HepG2 (cell line): ENCODE results near the gene PPP2R2D. TPM values are rescaled to one million over a fixed set of nuclear protein-coding genes. Genes with fewer than 3 reads are reported as not detected.

ENCODE experiments used
- ELF3 ChIP-seq: IDR thresholded peaks from 2 replicates; pipeline ENCODE4 v1.6.1; 2016; ENCODE audit warnings: missing genetic modification reagents, missing compliant biosample characterization
- GATAD2A ChIP-seq: IDR thresholded peaks from 2 replicates; pipeline ENCODE4 v1.6.1; 2016
- HNF1A ChIP-seq, 2 experiments: sonication (generic) in 1 of 2; formaldehyde crosslinking in 1 of 2; IDR thresholded peaks; 2 replicates each; pipeline versions ENCODE4 v1.4.0 to v1.6.1; 2016 to 2020; ENCODE audit warnings: borderline replicate concordance in 1 of 2, low read depth in 1 of 2, mild to moderate bottlenecking in 1 of 2, missing genetic modification reagents in 1 of 2
- RBFOX2 ChIP-seq: fragments of 200-400 bp; formaldehyde crosslinking; IDR thresholded peaks from 2 replicates; pipeline ENCODE4 v1.6.1; 2017; ENCODE audit warnings: low read depth, mild to moderate bottlenecking, low read length
- SIN3A ChIP-seq: IDR thresholded peaks from 2 replicates; pipeline ENCODE4 v1.6.1; 2011; ENCODE audit warnings: low read depth, mild to moderate bottlenecking, control low read depth, low read length, borderline replicate concordance
- SOX5 ChIP-seq: IDR thresholded peaks from 2 replicates; pipeline ENCODE4 v1.6.1; 2016; ENCODE audit warnings: borderline replicate concordance
- TAF15 ChIP-seq: fragments of 200-400 bp; formaldehyde crosslinking; IDR thresholded peaks from one replicate; pipeline ENCODE4 v1.6.1; 2018; ENCODE audit warnings: mild to moderate bottlenecking, low read depth, low read length; ENCODE audit not compliant: poor library complexity, severe bottlenecking
- ZNF337 ChIP-seq: sonication (generic); formaldehyde crosslinking; IDR thresholded peaks from 2 replicates; pipeline ENCODE4 v1.5.1; 2020; ENCODE audit warnings: missing genetic modification reagents, low read depth, mild to moderate bottlenecking, borderline replicate concordance
- ZNF564 ChIP-seq: sonication (generic); formaldehyde crosslinking; IDR thresholded peaks from 2 replicates; pipeline ENCODE4 v1.8.1; 2023; ENCODE audit warnings: mild to moderate bottlenecking, missing genetic modification reagents
- ZNF772 ChIP-seq: sonication (generic); formaldehyde crosslinking; IDR thresholded peaks from 2 replicates; pipeline ENCODE4 v1.5.0; 2020; ENCODE audit warnings: mild to moderate bottlenecking, missing genetic modification reagents
- polyA plus RNA-seq, 8 experiments: library from polyadenylated mRNA; depleted of rRNA in 3 of 8; stranded (reverse) in 7 of 8; unstranded in 1 of 8; fragments of >200 nt; fragmentation: Illumina TruSeq in 4 of 8; extraction: Trizol in 4 of 8; gene quantifications; 2 replicates each; pipeline versions ENCODE4 v1.2.1 to v1.2.3, GENCODE V29; 2011 to 2016; ENCODE audit warnings: low read depth in 4 of 8, missing spikeins in 1 of 8, mixed read lengths in 1 of 8; ENCODE audit not compliant: insufficient read depth in 1 of 8
- total RNA-seq, 5 experiments: library from RNA; depleted of rRNA; stranded (reverse); fragments of >200 nt; fragmentation: Illumina TruSeq; extraction: Trizol; gene quantifications; 2 replicates each; pipeline ENCODE4 v1.2.3, GENCODE V29; 2016; ENCODE audit warnings: low read depth in 1 of 5
- TF ChIP-seq, protein P1 (sequence below): sonication (generic); formaldehyde crosslinking; IDR thresholded peaks from 2 replicates; pipeline ENCODE4 v1.8.0; 2022; ENCODE audit warnings: mild to moderate bottlenecking, missing genetic modification reagents; ENCODE audit not compliant: insufficient replicate concordance
- TF ChIP-seq, protein P2 (sequence below): sonication (generic); formaldehyde crosslinking; IDR thresholded peaks from 2 replicates; pipeline ENCODE4 v1.4.0; 2020; ENCODE audit warnings: mild to moderate bottlenecking, missing genetic modification reagents

The PPP2R2D gene
- total and polyA plus RNA-seq, 2 of the 13 experiments (the other 11 are each of a cell fraction or from before 2014, with no cell fraction given): 32.7 to 33.2 TPM

- TF ChIP-seq, protein P1, sequence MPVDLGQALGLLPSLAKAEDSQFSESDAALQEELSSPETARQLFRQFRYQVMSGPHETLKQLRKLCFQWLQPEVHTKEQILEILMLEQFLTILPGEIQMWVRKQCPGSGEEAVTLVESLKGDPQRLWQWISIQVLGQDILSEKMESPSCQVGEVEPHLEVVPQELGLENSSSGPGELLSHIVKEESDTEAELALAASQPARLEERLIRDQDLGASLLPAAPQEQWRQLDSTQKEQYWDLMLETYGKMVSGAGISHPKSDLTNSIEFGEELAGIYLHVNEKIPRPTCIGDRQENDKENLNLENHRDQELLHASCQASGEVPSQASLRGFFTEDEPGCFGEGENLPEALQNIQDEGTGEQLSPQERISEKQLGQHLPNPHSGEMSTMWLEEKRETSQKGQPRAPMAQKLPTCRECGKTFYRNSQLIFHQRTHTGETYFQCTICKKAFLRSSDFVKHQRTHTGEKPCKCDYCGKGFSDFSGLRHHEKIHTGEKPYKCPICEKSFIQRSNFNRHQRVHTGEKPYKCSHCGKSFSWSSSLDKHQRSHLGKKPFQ: no peak
- TF ChIP-seq GATAD2A (CRISPR knock-in tag): no peak; the same call in 1 of the 2 replicates
- TF ChIP-seq ELF3: peak; percentile 51; the same call in 1 of the 2 replicates
- TF ChIP-seq ZNF772 (CRISPR knock-in tag): no peak
- TF ChIP-seq ZNF337 (CRISPR knock-in tag): no peak
- TF ChIP-seq, protein P2, sequence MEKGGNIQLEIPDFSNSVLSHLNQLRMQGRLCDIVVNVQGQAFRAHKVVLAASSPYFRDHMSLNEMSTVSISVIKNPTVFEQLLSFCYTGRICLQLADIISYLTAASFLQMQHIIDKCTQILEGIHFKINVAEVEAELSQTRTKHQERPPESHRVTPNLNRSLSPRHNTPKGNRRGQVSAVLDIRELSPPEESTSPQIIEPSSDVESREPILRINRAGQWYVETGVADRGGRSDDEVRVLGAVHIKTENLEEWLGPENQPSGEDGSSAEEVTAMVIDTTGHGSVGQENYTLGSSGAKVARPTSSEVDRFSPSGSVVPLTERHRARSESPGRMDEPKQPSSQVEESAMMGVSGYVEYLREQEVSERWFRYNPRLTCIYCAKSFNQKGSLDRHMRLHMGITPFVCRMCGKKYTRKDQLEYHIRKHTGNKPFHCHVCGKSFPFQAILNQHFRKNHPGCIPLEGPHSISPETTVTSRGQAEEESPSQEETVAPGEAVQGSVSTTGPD: no peak
- no peak for TF ChIP-seq SOX5
- TF ChIP-seq RBFOX2: peak; percentile 45; the same call in 1 of the 2 replicates
- TF ChIP-seq TAF15: no peak
- TF ChIP-seq SIN3A: 0 out of 2 replicates have a peak, but pooled peaks have one; percentile 50
- peak; percentile 98 for TF ChIP-seq ZNF564 (CRISPR knock-in tag)
- peak; percentile 22; the same call in 1 of the 2 replicates for TF ChIP-seq HNF1A (IDR thresholded peaks at IDR 0.05; ENCODE audit: low read depth)
- no peak for TF ChIP-seq HNF1A (CRISPR knock-in tag; IDR thresholded peaks at IDR 0.05; ENCODE audit: borderline replicate concordance)
Measured at GRCh38 chr10:131977323-131978096, 76.7 kb downstream of the PPP2R2D start (continued).
